DOHH2 (cell line): ENCODE data around the gene RPL35.

Experiments
- CTCF ChIP-seq: fragments of 200-600 bp; sonication (generic); IDR thresholded peaks from one replicate; pipeline ENCODE4 v1.5.1; 2014; ENCODE audit warnings: antibody characterized with exemption, mild to moderate bottlenecking, low read depth, low read length; ENCODE audit not compliant: poor library complexity, severe bottlenecking
- EZH2phosphoT487 ChIP-seq: fragments of 200-600 bp; sonication (generic); IDR thresholded peaks from 2 replicates; pipeline ENCODE4 v1.6.1; 2017; ENCODE audit warnings: borderline replicate concordance, mild to moderate bottlenecking, antibody characterized with exemption, low read length, moderate library complexity, mixed read lengths

GRCh38 chr9:124882231-124882630 is 20.5 kb upstream of the RPL35 start:
- no peak for TF ChIP-seq CTCF
- no peak for TF ChIP-seq EZH2phosphoT487
